Esophagus mucosa (tissue), 1 donor: ENCODE results near the gene STK32C. TPM values are rescaled to one million over a fixed set of nuclear protein-coding genes. Genes with fewer than 3 reads are reported as not detected.
A peak's percentile ranks its signal among the peaks of the same experiment; 100 is the strongest.

ENCODE experiments used
- ATAC-seq: fragments of 200-7000 bp; cut with Tn5 transposase; one replicate; pipeline ENCODE4 v1.9.1; 2020
- total RNA-seq: library from RNA; stranded (reverse); gene quantifications from one replicate; pipeline ENCODE4 v1.2.4, GENCODE V29; 2023
- donor health status: DM: yes; HTN: yes; CAD: no.

Gene STK32C
- total RNA-seq, 1 donor from 2014 or later: 7.1 TPM

DNA sequence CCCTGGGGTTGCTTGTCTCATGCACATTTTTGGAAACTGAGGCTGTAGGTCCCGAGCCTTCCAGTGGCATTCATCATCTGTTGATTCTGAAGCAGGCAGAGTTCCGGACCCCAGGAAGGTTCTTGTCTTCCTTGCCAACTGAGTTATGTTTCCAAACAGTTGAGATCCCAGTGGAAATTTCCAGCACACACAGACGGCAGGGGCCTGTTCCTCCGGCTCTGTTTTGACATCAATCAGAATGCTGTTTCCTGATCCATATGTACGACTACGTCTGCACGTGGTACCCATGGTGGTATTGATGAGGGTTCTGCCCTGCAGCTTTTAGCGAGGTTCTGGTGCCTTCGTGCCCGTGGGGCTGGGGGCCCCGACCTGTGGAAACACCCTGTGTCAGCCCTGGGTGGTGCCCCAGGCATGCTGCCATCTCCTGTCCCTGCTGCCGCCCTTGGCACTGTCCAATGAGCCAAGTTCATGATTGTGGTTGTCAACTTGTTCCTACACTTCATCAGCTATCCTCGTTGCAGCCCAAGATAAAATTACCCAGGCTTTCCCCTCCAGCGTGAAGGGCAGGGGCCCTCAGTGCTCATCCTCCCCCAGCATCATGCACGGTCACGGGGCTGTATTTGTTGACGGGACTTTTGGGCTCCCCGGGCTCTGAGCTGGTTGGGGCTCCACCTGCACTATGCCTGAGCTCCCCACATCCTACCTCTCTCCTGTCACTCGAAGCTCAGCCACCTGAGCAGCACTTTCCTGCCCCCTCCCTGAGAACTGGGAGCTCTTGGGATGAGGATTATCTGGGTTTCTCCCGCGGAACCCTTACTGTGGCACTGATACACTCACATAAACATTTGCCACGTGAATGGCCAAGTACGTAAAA lies 128.8 kb downstream of the STK32C start:
- ATAC-seq: no peak

- no peak for ATAC-seq
Observed at GRCh38 chr10:132178046-132178445, 129.7 kb downstream of the STK32C start.

- ATAC-seq: no peak
Observed at GRCh38 chr10:132176623-132177500, 130.9 kb downstream of the STK32C start.

- ATAC-seq: no peak
Observed at GRCh38 chr10:132175907-132176581, 131.7 kb downstream of the STK32C start.

DNA sequence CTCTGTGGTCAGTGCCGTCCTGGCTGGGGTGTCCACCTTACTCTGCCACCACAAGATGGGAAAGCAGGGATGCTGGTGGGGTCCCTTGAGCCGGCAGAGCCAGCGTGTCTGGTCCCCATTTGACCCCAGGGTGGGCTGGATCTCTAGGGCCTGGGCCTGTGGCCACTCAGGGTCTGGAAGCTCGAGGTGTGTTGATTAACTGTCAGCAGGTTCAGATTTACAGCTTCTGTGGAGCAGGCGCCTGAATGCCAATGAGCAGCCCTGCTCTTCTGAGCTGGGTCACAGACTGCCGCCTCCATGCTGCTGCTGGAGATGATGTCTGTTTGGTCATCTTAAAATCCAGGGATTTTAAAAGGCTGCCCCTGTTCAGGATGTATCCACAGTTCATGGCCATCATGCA lies 132.3 kb downstream of the STK32C start:
- ATAC-seq: no peak

DNA sequence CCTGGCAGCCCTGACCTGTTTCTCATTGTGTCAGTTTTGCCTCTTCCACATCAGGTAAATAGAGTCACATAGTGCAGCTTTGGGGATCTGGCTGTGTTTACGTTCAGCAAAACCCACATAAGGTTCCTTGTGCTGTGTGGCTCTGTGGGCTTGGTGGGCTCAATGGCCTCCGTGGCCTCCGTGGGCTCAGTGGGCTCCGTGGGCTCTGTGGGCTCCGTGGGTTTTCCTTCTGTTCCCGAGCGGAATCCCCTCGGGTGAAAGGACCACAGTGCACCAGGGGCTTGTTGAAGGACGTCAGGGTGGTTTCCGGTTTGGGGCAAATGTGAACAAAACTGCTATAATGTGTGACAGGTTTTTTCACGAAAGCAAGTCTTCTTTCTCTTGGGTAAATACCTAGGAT lies 133.5 kb downstream of the STK32C start:
- ATAC-seq: no peak

- ATAC-seq: no peak
Observed at GRCh38 chr10:132173185-132173584, 134.6 kb downstream of the STK32C start.

DNA sequence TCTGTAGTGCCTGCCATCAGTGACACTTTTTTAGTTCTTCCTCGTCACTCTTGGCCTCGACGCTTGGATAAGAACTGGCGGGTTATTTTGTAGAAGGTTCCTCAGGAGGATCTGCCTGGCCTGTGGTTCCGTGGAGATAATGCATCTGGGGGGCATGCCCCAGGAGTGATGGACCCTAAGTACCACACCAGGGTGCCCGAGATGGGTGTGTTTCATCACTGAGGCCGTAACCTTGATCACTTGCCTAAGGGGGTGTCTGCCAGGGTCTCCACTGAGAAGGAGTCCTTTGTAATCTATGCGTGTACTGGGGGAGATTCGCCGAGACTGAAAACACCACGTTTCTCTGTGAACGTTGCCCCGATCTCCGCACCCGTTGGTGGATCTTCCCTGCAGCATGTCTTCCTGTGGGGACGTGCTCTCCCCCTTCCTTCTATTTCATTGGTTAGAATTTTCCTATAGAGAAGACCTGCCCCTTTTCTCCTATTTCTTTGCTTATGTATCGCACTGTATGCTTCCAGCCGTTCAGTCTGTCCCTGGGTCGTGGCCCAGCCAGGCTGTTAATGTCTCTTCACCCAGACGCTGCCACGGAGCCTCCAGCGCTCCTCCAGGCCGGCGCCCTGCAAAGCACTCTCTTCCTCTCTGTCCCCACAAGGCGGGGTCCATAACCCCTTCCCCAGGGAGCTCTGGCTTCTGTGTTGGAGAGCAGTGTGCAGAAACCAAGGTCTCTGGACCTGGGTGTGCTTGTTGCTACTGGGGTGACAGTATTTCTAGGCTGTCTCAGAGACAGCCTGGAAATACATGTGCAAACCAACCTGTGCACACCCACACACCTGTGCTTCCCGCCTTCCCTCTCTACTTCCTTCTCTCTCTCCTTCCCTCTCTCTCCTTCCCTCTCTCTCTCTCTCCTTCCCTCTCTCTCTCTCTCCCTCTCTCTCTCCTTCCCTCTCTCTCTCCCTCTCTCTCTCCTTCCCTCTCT lies 135.4 kb downstream of the STK32C start:
- ATAC-seq: no peak

DNA sequence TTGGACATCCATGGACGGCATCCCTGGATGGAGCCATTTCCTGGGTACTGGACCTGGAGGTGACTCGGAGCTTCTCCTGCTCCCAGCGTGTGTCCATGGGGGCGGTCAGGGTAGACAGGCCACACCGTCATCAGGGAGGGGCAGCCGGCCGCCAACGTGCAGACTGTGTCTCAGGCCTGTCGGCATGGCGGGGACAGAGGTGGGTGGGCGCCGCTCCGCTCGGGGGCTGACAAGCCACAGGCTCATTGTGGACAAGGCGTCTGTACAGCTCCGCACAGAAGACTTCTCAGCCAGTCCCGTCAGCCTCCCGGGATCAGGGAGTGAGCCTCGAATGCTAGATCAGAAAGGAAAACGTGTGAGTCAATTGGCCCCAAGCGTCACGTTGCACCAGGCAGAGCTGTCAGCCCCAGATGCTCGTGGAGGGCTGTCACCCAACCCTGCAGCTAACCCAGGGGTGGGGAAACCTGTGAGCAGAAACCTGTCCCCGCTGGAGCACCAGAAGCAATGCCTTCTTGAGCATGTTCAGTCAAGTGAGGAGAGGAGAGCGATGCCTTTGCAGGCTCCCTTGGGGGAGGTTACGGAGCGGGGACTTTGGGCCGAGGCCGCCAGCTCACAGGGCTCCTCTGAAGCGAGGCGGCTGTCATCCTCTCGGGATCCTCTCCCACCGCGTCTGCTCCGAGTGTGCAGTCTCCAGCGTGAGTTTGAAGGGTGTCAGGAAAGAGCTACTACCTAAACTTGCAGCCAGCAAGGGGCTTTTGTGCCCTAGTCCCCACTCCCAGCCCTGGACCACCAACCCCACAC lies 137.0 kb downstream of the STK32C start:
- no peak for ATAC-seq

- no peak for ATAC-seq
Observed at GRCh38 chr10:132169766-132170560, 137.8 kb downstream of the STK32C start.

GRCh38 chr10:132169031-132169765 lies 138.6 kb downstream of the STK32C start:
- no peak for ATAC-seq

- no peak for ATAC-seq
Observed at GRCh38 chr10:132168571-132169030, 139.1 kb downstream of the STK32C start.

GRCh38 chr10:132167976-132168375 lies 139.8 kb downstream of the STK32C start:
- no peak for ATAC-seq

- ATAC-seq: no peak
Observed at GRCh38 chr10:132167041-132167674, 140.6 kb downstream of the STK32C start.

GRCh38 chr10:132166216-132166950 lies 141.4 kb downstream of the STK32C start:
- no peak for ATAC-seq

DNA sequence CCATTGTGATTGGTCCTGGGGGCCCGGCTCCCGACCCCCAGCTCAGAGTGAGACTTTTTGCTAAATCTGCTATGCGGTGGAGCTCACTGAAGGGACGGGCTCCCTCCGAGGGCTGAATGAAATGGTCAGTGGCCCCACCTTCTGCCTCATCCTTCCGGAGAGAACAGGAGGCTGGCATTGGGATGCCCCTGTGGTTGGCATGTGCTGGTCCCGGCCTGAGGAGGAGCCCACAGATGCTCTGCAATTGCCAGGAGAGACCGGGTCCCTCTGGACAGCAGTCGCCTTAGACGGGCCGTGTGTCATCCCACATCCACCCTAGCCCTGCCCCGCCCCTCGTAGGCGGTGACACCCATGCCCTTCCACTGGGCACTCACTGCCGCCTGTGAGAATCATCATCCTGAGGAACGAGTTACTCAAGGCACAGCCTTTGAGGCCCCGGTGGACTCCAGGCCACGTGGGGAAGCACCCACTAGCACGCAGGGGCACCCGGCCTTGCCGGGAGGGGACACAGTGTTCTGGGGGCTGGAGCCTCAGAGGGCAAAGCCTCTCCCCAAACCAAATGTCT lies 142.3 kb downstream of the STK32C start:
- ATAC-seq: peak; percentile 48

- no peak for ATAC-seq
Observed at GRCh38 chr10:132164761-132165278, 142.9 kb downstream of the STK32C start.
